Smooth muscle cell (in vitro differentiated cells): ENCODE data around the gene HSPB7. TPM values are rescaled to one million over a fixed set of nuclear protein-coding genes. Genes with fewer than 3 reads are reported as not detected.
"Not testable (repeated sequence)": the region's sequence is repeated elsewhere in the genome, so short reads cannot be mapped to it uniquely, and the experiment has no call there.

Experiments used
- DNase-seq: peaks from one replicate; lab custom pipeline; 2025; ENCODE audit not compliant: unreplicated experiment; lab: John Stamatoyannopoulos, UW
- H2AFZ ChIP-seq: fragments of 200-600 bp; sonication (generic); 2 replicates; pipeline ENCODE4 v1.6.0; 2016; ENCODE audit warnings: antibody characterized with exemption, low read depth, mild to moderate bottlenecking
- H3F3A ChIP-seq: fragments of 200-600 bp; sonication (generic); 2 replicates; pipeline ENCODE4 v1.6.0; 2017; ENCODE audit warnings: antibody characterized with exemption, low read depth
- H3K27ac ChIP-seq: fragments of 200-600 bp; sonication (generic); 2 replicates; pipeline ENCODE4 v1.5.1; 2016; ENCODE audit warnings: low read depth, mild to moderate bottlenecking
- H3K27me3 ChIP-seq: fragments of 200-600 bp; sonication (generic); 2 replicates; pipeline ENCODE4 v1.6.1; 2016; ENCODE audit warnings: low read depth, mild to moderate bottlenecking
- H3K36me3 ChIP-seq: fragments of 200-600 bp; sonication (generic); 2 replicates; pipeline ENCODE4 v1.5.1; 2016; ENCODE audit warnings: low read depth
- H3K4me1 ChIP-seq: fragments of 200-600 bp; sonication (generic); 2 replicates; pipeline ENCODE4 v1.5.1; 2016; ENCODE audit warnings: low read depth
- H3K4me2 ChIP-seq: fragments of 200-600 bp; sonication (generic); 2 replicates; pipeline ENCODE4 v1.6.0; 2016; ENCODE audit warnings: mild to moderate bottlenecking
- H3K4me3 ChIP-seq: fragments of 200-600 bp; sonication (generic); 2 replicates; pipeline ENCODE4 v1.5.1; 2016; ENCODE audit warnings: mild to moderate bottlenecking
- H3K79me2 ChIP-seq: fragments of 200-600 bp; sonication (generic); 2 replicates; pipeline ENCODE4 v1.6.0; 2016; ENCODE audit warnings: low read depth, mild to moderate bottlenecking
- H3K9ac ChIP-seq: fragments of 200-600 bp; sonication (generic); 2 replicates; pipeline ENCODE4 v1.6.0; 2016; ENCODE audit warnings: low read depth
- H3K9me3 ChIP-seq: fragments of 200-600 bp; sonication (generic); replicated peaks from 2 replicates; pipeline ENCODE4 v1.5.1; 2016; ENCODE audit warnings: low read depth
- H4K20me1 ChIP-seq: fragments of 200-600 bp; sonication (generic); 2 replicates; pipeline ENCODE4 v1.6.0; 2016; ENCODE audit warnings: low read depth
- CTCF ChIP-seq: fragments of 200-600 bp; sonication (generic); IDR thresholded peaks from 2 replicates; pipeline ENCODE4 v1.5.1; 2017; ENCODE audit warnings: borderline replicate concordance, mild to moderate bottlenecking, antibody characterized with exemption; ENCODE audit not compliant: insufficient read depth, poor library complexity, severe bottlenecking
- WGBS: methylation state at CpG from one replicate; pipeline ENCODE4 v1.1.7; 2016; ENCODE audit warnings: low lambda C conversion rate; 5-methylcytosine and 5-hydroxymethylcytosine counted together
- polyA plus RNA-seq: library from polyadenylated mRNA; unstranded; fragments of >200 nt; fragmentation: Nextera tagmentation; extraction: Ambion mirVana; gene quantifications from 2 replicates; pipeline ENCODE4 v1.2.1, GENCODE V29; 2016
- total RNA-seq: library from RNA; depleted of rRNA; stranded (reverse); fragments of >200 nt; gene quantifications from 2 replicates; pipeline ENCODE4 v1.2.3, GENCODE V29; 2014

HSPB7 gene
- total and polyA plus RNA-seq, 2 experiments from 2014 or later: 23.0 to 80.5 TPM

DNA sequence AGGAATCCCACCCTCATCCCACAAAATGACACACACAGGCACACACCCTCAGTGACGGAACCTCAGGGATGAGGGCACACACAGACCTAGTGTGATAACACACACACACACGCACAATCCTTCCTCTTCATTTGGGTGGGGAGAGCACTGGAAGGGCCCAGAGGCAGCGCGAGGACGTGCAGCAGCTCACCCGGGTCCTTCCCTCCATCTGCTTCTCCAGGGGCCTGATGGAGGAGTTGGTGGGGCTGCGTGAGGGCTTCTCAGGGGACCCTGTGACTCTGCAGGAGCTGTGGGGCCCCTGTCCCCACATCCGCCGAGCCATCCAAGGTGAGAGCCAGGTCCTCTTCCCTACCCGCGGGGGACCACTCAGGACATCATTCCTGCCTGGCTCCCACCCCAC, 4.5 kb upstream of the HSPB7 start:
- TF ChIP-seq CTCF: no peak
- H3K9ac ChIP-seq: no peak overlapping the region
- WGBS: 77% methylated on average over 11 of the region's 11 CpGs

DNA sequence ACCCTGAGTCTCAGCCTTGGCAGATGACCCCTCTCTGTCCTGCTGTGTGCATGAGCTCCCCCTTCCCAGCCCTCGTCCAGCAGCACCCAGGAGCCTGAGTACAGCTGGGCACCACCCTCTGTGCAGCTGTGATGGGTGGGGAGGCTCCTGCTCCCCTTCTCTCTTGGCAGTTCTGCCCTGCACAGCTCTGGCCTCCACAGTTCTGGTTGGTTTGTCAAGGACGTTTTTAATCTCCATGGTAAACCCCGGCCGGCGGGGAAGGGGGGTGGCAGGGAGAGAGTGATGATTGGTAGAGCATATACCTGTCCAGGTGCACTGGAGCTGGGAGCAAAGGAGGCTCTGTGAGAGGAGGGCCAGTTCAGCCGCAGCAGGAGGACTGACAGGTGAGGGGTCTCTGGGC, 3.8 kb upstream of the HSPB7 start, which contains the start of gene CLCNKA:
CLCNKA (plus strand) TSS at position 356 of the 400 bp plus-strand sequence. CDS start 584 bp downstream, outside the sequence.
- peaks cover 19% of the 10 kb centered on the region for H3K4me1 ChIP-seq
- no peak for DNase-seq
- TF ChIP-seq CTCF: no peak
- H2AFZ ChIP-seq: no peak within 1 kb of the TSS
- no peaks in the 10 kb centered on the region for H4K20me1 ChIP-seq
- no peak within 1 kb of the TSS for H3K4me2 ChIP-seq
- H3K36me3 ChIP-seq: no peaks in the 10 kb centered on the region
- H3K27me3 ChIP-seq: no peaks in the 10 kb centered on the region
- no peaks in the 10 kb centered on the region for H3F3A ChIP-seq
- H3K79me2 ChIP-seq: no peaks in the 10 kb centered on the region
- H3K4me3 ChIP-seq: no peak within 1 kb of the TSS
- WGBS: 77% methylated on average over 6 of the region's 6 CpGs
- no peak within 1 kb of the TSS for H3K27ac ChIP-seq
- H3K9ac ChIP-seq: no peak within 1 kb of the TSS
- H3K9me3 ChIP-seq: no peaks in the 10 kb centered on the region

More for the DNA sequence above, 4.5 kb upstream of the HSPB7 start:
- Histone ChIP-seq H3K27ac (no peak overlapping the region), H3K27me3 (no peaks in the 10 kb centered on the region), H3K9me3 (no peaks in the 10 kb centered on the region), H3F3A (no peaks in the 10 kb centered on the region), H3K4me3 (no peak overlapping the region), H3K79me2 (no peaks in the 10 kb centered on the region), H3K36me3 (no peaks in the 10 kb centered on the region), H3K4me1 (peaks cover 21% of the 10 kb centered on the region), H4K20me1 (no peaks in the 10 kb centered on the region), H3K4me2 (no peak overlapping the region), H2AFZ (no peak overlapping the region)
- no peak for DNase-seq

DNA sequence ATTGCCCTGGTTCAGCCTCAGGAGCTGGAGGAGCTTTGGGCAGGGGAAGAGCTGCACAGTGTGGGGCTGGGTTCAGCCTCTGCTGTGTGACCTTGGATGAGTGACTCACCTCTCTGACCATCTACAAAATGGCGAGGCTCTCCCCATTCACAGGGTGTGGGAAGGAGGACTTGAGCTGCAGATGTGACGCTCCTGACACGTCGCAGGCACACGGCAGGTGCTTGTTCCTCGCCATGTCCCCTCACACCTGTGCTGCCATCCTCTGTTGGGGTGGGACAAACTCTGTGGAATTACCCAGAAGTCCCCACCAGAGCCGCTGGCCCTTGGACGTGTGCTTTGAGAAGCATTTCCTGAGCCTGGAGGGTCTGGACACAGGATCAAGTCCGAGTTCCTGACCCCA, 3.0 kb upstream of the HSPB7 start:
- H3K4me3 ChIP-seq, H4K20me1 ChIP-seq, H3K27ac ChIP-seq, H2AFZ ChIP-seq, H3F3A ChIP-seq, H3K36me3 ChIP-seq, H3K9me3 ChIP-seq, H3K4me2 ChIP-seq, H3K27me3 ChIP-seq, H3K79me2 ChIP-seq, H3K9ac ChIP-seq, DNase-seq: not testable (repeated sequence)
- WGBS: 83% methylated on average over 9 of the region's 9 CpGs
- H3K4me1 ChIP-seq: peaks cover 19% of the 10 kb centered on the region

DNA sequence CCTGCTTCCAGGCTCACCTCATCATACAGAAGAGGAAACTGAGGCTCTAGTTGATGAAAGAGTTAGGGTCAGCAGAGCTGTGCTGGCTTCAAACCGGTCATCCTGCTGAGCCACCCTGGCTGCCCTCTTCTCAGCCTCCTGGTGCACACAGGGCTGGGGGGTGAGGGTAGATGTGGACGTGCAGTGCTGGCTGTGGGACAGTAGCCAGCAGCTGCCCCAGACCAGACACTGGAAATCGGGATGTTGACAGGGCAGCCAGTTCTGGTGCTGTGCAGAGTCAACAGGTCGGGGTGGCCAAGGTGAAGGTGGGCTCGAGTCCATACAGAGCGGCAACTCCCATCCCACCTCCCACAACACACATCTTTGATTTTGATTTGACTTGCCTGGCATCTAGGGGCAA, 2.5 kb upstream of the HSPB7 start:
- no peak overlapping the region for H2AFZ ChIP-seq
- H3K4me3 ChIP-seq: no peak overlapping the region
- H3K9ac ChIP-seq: peak overlapping the region; percentile 14
- peak overlapping the region; percentile 95 for H3K27ac ChIP-seq
- no peaks in the 10 kb centered on the region for H3K36me3 ChIP-seq
- no peak for TF ChIP-seq CTCF
- H3K9me3 ChIP-seq: no peaks in the 10 kb centered on the region
- no peaks in the 10 kb centered on the region for H3K79me2 ChIP-seq
- no peaks in the 10 kb centered on the region for H3F3A ChIP-seq
- peak overlapping the region; percentile 46 for H3K4me2 ChIP-seq
- H4K20me1 ChIP-seq: no peaks in the 10 kb centered on the region
- H3K4me1 ChIP-seq: peaks cover 19% of the 10 kb centered on the region
- DNase-seq: no peak
- no peaks in the 10 kb centered on the region for H3K27me3 ChIP-seq
- WGBS: 89% methylated on average over 6 of the region's 6 CpGs
